Muscle layer of colon (tissue), 2 donors: ENCODE data around the gene LRRC39.

Experiments used
- H3K27ac ChIP-seq: one replicate; pipeline ENCODE4 v1.7.0; 2013; ENCODE audit warnings: low read depth, mild to moderate bottlenecking, low read length, moderate library complexity
- H3K27me3 ChIP-seq, 2 donors: one replicate each; pipeline ENCODE4 v1.7.0; 2013; ENCODE audit warnings: low read length in 2 of 2, mild to moderate bottlenecking in 2 of 2; ENCODE audit not compliant: insufficient read depth in 2 of 2, control insufficient read depth in 1 of 2
- H3K36me3 ChIP-seq: one replicate; pipeline ENCODE4 v1.7.0; 2013; ENCODE audit warnings: mild to moderate bottlenecking, low read length; ENCODE audit not compliant: insufficient read depth
- H3K4me1 ChIP-seq: one replicate; pipeline ENCODE4 v1.7.0; 2013; ENCODE audit warnings: mild to moderate bottlenecking, low read length; ENCODE audit not compliant: insufficient read depth
- H3K4me3 ChIP-seq, 2 donors: one replicate each; pipeline ENCODE4 v1.7.0; 2013; ENCODE audit warnings: low read length in 2 of 2, low read depth in 1 of 2, mild to moderate bottlenecking in 1 of 2, moderate library complexity in 1 of 2
- H3K9ac ChIP-seq: one replicate; pipeline ENCODE4 v1.7.0; 2013; ENCODE audit warnings: low read length
- H3K9me3 ChIP-seq: one replicate; pipeline ENCODE4 v1.7.0; 2013; ENCODE audit warnings: mild to moderate bottlenecking, low read length
- donor health status: abdominal sarcoma.
- donor health status: Adenocarcinoma of cecum.

LRRC39 gene

DNA sequence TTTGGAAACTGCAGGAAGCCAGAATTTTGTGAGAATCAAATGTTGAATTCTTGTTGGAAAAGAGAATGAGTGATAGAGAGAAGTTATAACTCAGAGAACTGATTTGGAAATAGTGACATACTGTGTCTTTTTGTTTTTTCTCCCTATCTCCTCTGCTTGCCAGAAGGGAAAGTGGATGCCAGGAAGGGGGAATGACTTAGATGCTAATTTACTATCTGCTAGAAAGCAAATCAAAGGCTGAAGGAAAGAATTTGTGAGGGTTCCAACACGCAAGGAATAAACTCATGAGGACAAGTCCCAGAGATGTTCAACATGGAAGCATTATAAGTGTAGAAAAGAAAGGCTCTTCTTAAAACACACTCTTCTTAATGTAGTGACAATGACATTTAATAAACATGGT is 20.5 kb upstream of the LRRC39 start:
- no peak overlapping the region for H3K9ac ChIP-seq
- H3K4me1 ChIP-seq: peaks cover 15% of the 10 kb centered on the region
- no peak overlapping the region for H3K27ac ChIP-seq
- H3K36me3 ChIP-seq: peaks cover 7% of the 10 kb centered on the region
- no peaks in the 10 kb centered on the region for H3K27me3 ChIP-seq
- H3K4me3 ChIP-seq: no peak overlapping the region
- no peaks in the 10 kb centered on the region for H3K9me3 ChIP-seq

GRCh38 chr1:100188617-100189016 is 10.6 kb upstream of the LRRC39 start:
- no peaks in the 10 kb centered on the region for H3K27me3 ChIP-seq
- no peak overlapping the region for H3K9ac ChIP-seq
- H3K27ac ChIP-seq: no peak overlapping the region
- H3K4me1 ChIP-seq: peaks cover 13% of the 10 kb centered on the region
- H3K36me3 ChIP-seq: no peaks in the 10 kb centered on the region
- peak overlapping the region in 1 of 2 donors; percentile 24 for H3K4me3 ChIP-seq
- no peaks in the 10 kb centered on the region for H3K9me3 ChIP-seq

DNA sequence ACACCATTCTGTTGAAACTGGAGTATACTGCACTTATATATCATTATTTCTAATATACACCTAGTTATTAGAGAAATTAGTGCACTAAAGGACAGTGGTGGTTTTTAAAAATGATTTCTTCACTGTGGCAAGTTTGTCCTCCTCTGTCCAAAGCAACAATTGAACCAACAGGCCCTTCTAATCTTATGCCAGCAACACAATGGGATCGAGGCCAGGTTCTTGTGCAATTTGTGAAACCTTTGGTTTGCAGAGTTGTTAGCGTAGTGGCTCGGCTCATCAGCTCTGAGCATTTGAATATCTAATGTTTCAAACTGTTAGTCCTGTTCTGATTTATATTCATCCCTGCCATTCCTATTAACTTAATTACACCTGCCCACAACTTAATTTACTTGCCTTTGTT is 9.9 kb upstream of the LRRC39 start:
- H3K9me3 ChIP-seq: no peaks in the 10 kb centered on the region
- H3K27ac ChIP-seq: no peak overlapping the region
- H3K4me1 ChIP-seq: peaks cover 13% of the 10 kb centered on the region
- no peak overlapping the region for H3K4me3 ChIP-seq
- no peaks in the 10 kb centered on the region for H3K27me3 ChIP-seq
- no peaks in the 10 kb centered on the region for H3K36me3 ChIP-seq
- no peak overlapping the region for H3K9ac ChIP-seq

GRCh38 chr1:100184536-100184935 is 6.5 kb upstream of the LRRC39 start:
- Histone ChIP-seq H3K27ac (no peak overlapping the region), H3K4me3 (no peak overlapping the region), H3K27me3 (no peaks in the 10 kb centered on the region), H3K4me1 (peaks cover 13% of the 10 kb centered on the region), H3K9ac (no peak overlapping the region), H3K9me3 (no peaks in the 10 kb centered on the region), H3K36me3 (no peaks in the 10 kb centered on the region)

GRCh38 chr1:100183370-100183769 is 5.3 kb upstream of the LRRC39 start:
- no peak overlapping the region for H3K27ac ChIP-seq
- no peak overlapping the region for H3K4me3 ChIP-seq
- H3K4me1 ChIP-seq: peaks cover 5% of the 10 kb centered on the region
- H3K27me3 ChIP-seq: no peaks in the 10 kb centered on the region
- no peaks in the 10 kb centered on the region for H3K9me3 ChIP-seq
- H3K9ac ChIP-seq: no peak overlapping the region
- no peaks in the 10 kb centered on the region for H3K36me3 ChIP-seq

GRCh38 chr1:100177295-100178041 is 588 bp downstream of the LRRC39 start:
- Histone ChIP-seq H3K9me3 (no peaks in the 10 kb centered on the region), H3K27me3 (no peaks in the 10 kb centered on the region), H3K9ac (no peak overlapping the region), H3K36me3 (no peaks in the 10 kb centered on the region), H3K4me1 (peaks cover 12% of the 10 kb centered on the region), H3K4me3 (no peak overlapping the region), H3K27ac (no peak overlapping the region)

- H3K4me1 ChIP-seq: no peaks in the 10 kb centered on the region
- no peak overlapping the region for H3K27ac ChIP-seq
- H3K9ac ChIP-seq: no peak overlapping the region
- H3K27me3 ChIP-seq: no peaks in the 10 kb centered on the region
- H3K9me3 ChIP-seq: no peaks in the 10 kb centered on the region
- H3K36me3 ChIP-seq: no peaks in the 10 kb centered on the region
- no peak overlapping the region for H3K4me3 ChIP-seq
Observed at GRCh38 chr1:100168051-100168450, 10.0 kb downstream of the LRRC39 start.

DNA sequence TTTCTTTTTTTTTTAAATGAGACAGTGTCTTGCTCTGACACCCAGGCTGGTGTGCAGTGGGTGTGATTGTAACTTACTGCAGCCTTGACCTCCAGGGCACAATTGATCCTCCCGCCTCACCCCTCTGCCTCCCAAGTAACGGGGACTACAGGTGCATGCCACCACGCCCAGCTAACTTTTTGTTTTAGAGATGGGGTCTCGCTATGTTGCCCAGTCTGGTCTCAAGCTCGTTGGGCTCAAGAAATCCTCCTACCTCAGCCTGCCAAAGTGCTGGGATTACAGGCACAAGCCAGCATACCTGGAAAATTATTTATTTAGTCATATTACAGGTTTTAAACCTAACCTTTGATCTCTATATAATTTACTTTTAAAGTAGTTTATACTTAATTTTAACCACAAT is 13.4 kb downstream of the LRRC39 start:
- Histone ChIP-seq H3K36me3 (no peaks in the 10 kb centered on the region), H3K9me3 (no peaks in the 10 kb centered on the region), H3K4me3 (no peak overlapping the region), H3K4me1 (no peaks in the 10 kb centered on the region), H3K27ac (no peak overlapping the region), H3K27me3 (no peaks in the 10 kb centered on the region), H3K9ac (no peak overlapping the region)

- Histone ChIP-seq H3K4me1 (no peaks in the 10 kb centered on the region), H3K36me3 (no peaks in the 10 kb centered on the region), H3K4me3 (no peak overlapping the region), H3K27ac (no peak overlapping the region), H3K27me3 (no peaks in the 10 kb centered on the region), H3K9me3 (no peaks in the 10 kb centered on the region), H3K9ac (no peak overlapping the region)
Observed at GRCh38 chr1:100164216-100164615, 13.8 kb downstream of the LRRC39 start.

- H3K4me3 ChIP-seq: no peak overlapping the region
- H3K4me1 ChIP-seq: no peaks in the 10 kb centered on the region
- H3K9me3 ChIP-seq: no peaks in the 10 kb centered on the region
- H3K27me3 ChIP-seq: no peaks in the 10 kb centered on the region
- H3K36me3 ChIP-seq: no peaks in the 10 kb centered on the region
- no peak overlapping the region for H3K27ac ChIP-seq
- no peak overlapping the region for H3K9ac ChIP-seq
Observed at GRCh38 chr1:100162881-100163280, 15.2 kb downstream of the LRRC39 start.

DNA sequence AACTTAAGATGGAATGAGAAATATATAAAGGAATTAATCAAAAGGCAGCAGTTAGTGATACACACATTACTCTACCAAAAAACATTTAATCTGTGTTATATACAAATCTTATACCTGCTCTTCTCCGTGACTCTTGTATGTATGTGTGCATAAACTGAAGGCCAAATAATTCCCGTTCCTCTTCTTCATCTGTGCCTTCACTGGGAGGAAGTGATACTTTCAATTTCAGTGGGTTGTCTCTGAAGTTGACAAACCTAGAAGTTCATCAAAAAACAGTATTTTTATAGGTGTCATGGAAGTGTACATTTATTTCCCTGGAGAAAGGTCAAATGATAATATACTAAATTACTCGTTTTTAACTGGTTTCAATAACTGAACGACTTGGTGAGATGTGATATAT is 25.8 kb downstream of the LRRC39 start:
- H3K4me1 ChIP-seq: no peaks in the 10 kb centered on the region
- H3K9ac ChIP-seq: no peak overlapping the region
- H3K4me3 ChIP-seq: no peak overlapping the region
- no peaks in the 10 kb centered on the region for H3K9me3 ChIP-seq
- H3K36me3 ChIP-seq: peaks cover 3% of the 10 kb centered on the region
- no peaks in the 10 kb centered on the region for H3K27me3 ChIP-seq
- no peak overlapping the region for H3K27ac ChIP-seq

DNA sequence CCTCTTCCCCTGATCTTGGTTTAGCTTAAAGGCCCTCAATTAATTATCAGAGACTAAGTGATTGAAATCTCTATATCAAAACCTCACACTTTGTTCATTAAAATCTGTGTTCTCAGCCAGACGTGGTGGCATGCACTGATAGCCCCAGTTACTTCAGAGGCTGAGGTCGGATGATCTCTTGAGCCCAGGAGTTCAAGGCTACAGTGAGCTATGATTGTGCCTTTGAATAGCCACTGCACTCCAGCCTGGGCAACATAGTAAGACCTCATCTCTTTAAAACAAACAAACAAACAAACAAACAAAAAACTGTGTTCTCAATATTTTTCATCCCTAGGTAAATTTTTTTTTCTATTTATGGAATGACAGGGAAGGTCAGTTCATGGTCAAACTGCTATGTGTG is 26.4 kb downstream of the LRRC39 start:
- H3K27ac ChIP-seq: no peak overlapping the region
- no peaks in the 10 kb centered on the region for H3K27me3 ChIP-seq
- H3K9ac ChIP-seq: no peak overlapping the region
- no peaks in the 10 kb centered on the region for H3K9me3 ChIP-seq
- H3K4me1 ChIP-seq: no peaks in the 10 kb centered on the region
- no peak overlapping the region for H3K4me3 ChIP-seq
- H3K36me3 ChIP-seq: peaks cover 3% of the 10 kb centered on the region
